Sciatic nerve (tissue), 2 donors: Measurements from ENCODE around the gene OR2V2. TPM values are rescaled to one million over a fixed set of nuclear protein-coding genes. Genes with fewer than 3 reads are reported as not detected.
"Not testable (repeated sequence)": the region's sequence is repeated elsewhere in the genome, so short reads cannot be mapped to it uniquely, and the experiment has no call there.

Experiments
- ATAC-seq: fragments of 200-7000 bp; cut with Tn5 transposase; one replicate; pipeline ENCODE4 v1.9.1; 2020; ENCODE audit warnings: mild to moderate bottlenecking, moderate library complexity
- DNase-seq: peaks from one replicate; pipeline ENCODE4 v3.0.0-alpha.2; 2020; ENCODE audit warnings: low spot score
- intact Hi-C: fragments of 100-400 bp; cut with DNase I; formaldehyde crosslinking; loops from one replicate; pipeline ENCODE4 v1.14.2; 2022
- total RNA-seq: library from RNA; stranded (reverse); fragmentation: NEBNext Ultra II Directional; extraction: Animal tissue kit (Norgen Biotek cat#: 25700); gene quantifications from one replicate; pipeline ENCODE4 v1.2.1, GENCODE V29; 2021
- donor health status: DM: no; HTN: no; CAD: no.
- donor health status: DM: no; HTN: no; CAD: no.

Gene OR2V2
- total RNA-seq, 1 donor from 2014 or later: not detected

DNA sequence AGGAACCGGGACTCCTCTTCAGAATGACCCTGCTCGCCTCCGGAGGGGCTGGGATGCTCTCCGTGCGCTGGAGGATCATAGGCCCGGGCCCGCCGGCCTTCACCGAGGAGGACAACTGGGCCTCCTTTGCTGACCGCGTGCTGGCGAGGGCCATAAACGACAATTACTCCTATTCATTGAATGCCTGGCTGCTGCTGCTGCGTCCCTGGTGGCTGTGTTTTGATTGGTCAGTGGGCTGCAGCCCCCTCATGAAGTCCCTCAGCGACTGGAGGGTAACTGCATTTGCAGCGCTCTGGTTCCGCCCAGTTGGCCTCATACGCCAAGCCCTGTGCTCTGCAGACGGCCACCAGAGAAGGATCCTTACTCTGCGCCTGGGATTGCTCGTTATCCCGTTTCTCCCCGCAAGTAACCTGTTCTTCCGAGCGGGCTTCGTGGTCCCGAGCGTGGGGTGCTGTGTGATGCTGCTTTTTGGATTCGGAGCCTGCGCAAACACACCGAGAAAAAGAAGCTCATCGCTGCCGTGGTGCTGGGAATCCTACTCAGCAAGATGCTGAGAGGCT, 33.0 kb upstream of the OR2V2 start:
- DNase-seq (no peak), ATAC-seq (no peak)
- intact Hi-C loops: no loop called here

DNA sequence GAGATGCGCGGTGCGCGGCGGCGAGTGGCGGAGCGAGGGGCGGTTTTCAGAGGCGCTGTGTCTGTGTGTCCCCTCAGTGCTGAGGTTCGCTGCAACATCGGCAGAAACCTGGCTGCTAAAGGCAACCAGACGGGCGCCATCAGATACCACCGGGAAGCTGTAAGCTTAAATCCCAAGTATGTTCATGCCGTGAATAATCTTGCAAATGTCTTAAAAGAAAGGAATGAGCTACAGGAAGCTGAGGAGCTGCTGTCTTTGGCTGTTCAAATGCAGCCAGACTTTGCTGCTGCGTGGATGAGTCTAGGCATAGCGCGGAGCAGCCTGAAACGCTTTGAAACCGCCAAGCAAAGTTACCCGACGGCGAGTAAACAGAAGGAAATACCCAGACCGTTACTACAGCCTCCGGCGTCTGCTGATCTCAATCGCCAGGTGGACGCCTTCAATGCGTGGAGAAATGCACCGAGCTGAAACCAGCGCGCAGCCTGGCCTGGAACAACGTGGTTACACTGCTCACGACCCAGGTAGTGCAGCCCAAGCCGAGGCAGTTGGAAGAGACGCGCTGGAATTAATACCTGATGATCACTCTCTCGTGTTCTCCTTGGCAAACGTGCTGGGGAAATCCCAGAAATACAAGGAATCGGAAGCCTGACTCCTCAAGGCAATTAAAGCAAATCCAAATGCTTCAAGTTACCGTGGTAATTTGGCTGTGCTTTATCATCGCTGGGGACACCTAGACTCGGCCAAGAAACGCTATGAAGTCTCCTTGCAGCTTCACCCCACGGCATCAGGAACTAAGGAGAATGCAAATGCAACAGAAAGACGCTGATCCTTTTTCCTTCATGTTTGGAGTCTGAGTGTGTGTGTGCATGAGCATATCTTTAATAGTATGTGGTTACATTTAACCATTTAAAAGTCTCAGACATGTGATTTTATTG, 32.3 kb upstream of the OR2V2 start:
- ATAC-seq: no peak
- intact Hi-C loops: no loop called here

DNA sequence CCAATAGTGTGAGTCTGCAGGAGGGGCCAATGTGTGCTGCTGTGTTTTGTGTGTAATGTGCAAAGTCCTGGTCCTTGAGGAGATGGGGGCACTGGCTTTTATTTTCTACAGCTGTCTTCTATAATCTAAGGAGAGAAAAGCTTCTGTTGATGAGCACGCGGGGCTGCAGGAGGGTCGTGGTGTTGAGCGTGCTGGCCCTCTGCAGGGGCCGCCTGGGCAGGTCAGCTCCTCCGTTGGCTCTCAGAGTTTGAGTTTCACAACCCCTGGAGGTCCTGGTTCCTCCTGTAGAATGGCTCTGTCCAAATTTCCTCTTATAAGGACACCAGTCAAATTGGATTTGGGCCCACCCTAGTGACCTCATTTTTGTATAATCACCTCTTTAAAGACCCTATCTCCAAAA, 29.0 kb upstream of the OR2V2 start:
- intact Hi-C loops: no loop called here
- ATAC-seq: no peak
- no peak for DNase-seq

More for the DNA sequence above, 32.3 kb upstream of the OR2V2 start:
- DNase-seq: no peak

DNA sequence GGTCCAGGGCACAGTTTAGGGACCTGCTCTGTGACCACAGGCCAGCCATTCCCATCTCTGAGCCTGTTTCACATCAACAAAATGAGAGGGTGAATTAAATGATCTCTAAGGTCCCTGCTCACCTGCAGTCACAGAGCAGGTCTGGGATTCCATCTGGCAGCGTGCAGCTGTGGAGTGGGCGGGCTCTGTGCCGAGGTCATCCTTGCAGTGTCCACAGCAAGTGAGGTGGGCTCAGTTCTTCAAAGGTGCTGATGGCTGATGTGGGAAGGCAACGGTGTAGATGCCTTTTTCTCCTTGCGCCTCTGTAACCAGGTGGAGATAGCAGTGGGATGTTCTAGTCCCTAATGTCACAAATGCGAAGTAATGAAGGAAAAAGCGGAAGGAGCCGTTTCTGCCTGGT, 28.3 kb upstream of the OR2V2 start:
- intact Hi-C loops: no loop called here
- DNase-seq (no peak), ATAC-seq (no peak)

DNA sequence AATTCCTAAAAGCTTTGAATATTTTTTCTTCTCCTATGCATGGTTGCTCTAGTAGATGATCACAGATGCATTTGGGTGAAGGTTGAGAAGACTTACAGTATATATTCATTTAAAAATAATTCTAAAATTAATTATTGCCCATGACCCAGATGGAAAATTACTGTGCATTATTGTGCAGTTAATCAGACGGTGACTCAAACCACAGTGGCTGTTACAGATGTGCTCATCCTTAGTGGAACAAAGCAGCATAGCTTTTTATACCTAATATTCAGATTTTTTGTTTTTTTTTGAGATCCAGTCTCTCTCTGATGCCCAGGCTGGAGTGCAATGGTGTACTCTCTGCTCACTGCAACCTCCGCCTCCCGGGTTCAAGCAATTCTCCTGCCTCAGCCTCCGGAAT, 27.1 kb upstream of the OR2V2 start:
- intact Hi-C loops: no loop called here

DNA sequence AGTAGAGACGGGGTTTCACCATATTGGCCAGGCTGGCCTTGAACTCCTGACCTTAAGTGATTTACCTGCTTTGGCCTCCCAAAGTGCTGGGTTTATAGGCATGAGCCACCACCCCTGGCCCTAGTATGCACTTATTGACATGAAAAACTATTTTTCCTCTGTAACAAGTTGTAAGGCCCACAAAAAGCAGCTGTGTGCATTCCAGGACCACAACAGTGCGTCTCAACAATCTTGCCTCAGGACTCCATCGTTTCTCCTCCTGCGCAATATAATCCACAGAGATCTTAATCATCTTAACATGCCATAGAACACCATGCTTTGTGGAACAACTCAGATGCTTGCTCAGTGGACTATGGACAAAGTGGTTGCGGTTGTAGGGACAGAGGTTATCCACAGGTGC, 26.6 kb upstream of the OR2V2 start:
- DNase-seq (no peak), ATAC-seq (no peak)
- intact Hi-C loops: no loop called here

More for the DNA sequence above, 27.1 kb upstream of the OR2V2 start:
- DNase-seq (no peak), ATAC-seq (no peak)

DNA sequence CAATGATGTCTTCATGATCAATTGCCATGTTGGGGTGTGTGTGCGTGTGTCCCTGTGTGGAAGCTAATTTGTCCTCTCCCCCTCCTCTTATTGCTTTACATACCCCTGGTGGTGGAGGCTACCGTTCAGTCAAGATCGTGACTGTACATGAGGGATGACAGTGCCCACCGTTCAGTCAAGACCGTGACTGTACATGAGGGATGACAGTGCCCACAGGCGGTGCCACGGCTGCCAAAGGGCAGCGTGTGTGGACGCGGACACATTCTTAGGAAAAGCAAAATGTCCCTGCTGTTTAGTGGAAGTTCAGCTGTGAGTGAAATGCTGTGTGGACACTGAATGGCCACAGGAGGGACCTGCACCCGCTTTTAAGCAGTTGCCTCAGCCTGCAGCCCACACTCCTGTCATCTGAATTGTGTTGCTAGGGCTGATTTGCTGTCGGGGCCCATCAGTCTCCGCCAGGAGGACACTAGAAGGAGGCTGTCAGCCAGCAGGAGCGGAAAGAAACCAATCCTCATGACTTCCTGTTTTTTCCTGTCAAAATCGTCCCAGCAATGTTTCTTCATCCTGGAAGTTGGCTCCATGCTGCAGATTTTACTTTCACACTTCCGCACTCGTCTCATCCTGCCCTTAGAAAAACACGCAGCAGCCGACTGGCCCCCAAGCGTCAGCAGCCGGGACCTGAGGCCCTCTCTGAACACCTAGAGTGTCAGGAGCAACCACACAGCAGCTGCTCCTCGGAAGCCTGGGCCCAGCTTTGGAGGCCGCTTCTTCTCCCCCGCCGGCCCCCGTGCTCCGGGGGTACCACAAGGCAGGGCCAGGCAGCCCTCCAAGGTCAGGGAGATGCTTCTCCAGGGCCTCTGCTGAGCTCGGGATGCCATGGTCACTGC, 25.5 kb upstream of the OR2V2 start:
- ATAC-seq (no peak), DNase-seq (no peak)
- intact Hi-C loops: no loop called here

DNA sequence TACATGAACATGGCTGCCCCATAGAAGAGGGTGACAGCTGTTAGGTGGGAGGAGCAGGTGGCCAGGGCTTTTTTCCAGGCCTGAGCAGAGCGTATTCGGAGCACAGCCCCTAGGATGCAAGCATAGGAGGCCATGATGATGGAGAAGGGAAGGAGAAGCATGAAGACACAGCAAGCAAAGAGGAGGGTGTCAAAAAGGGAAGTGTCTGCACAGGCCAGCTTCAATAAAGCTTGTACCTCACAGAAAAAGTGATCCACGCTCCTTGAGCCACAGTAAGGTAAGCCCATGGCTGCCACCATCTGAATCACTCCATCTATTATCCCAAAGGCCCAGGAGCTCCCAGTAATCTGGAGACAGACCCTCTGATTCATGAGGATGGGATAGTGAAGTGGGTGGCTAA, 22.9 kb upstream of the OR2V2 start:
- DNase-seq (no peak), ATAC-seq (no peak)
- intact Hi-C loops: no loop called here

DNA sequence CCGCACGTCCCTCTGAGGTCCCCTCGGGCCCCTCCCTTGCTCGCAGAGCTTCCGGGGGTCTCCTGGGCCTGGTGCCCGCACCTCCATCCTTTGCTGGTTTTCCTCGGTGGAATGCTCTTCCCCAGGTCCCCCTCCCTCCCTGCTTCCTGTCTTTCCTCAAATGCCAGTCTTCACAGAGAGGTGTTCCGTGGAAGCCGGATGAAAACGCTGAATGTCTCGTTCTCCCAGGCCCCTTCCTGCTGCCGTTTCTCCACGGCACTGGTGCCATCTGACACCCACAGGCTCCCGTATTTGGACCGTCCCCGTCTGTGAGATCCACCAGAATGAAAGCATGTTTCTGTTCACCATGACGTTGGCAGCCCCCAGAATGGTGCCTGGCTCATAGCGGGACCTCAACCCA, 20.5 kb upstream of the OR2V2 start:
- DNase-seq: no peak
- ATAC-seq: no peak
- intact Hi-C loops: no loop called here

DNA sequence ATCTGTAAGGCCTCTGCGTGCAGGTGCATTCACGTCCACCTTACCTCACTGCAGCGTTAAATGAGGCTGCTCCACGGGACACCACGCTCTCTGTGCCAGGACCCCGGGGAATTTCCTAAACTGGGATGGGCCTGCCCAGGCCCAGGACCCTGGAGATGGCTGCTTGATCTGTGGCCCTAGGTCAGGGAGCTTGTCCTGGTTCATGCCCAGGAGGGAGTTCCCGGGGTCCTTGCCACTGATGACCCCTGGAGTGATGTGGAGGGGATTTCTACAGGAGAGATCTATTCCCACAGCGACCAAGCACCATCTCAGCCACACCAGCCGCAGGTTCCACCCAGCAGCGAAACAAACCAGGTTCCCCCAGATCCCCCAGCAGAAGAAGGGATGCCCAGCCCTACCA, 19.9 kb upstream of the OR2V2 start:
- ATAC-seq: no peak
- intact Hi-C loops: no loop called here
- no peak for DNase-seq

DNA sequence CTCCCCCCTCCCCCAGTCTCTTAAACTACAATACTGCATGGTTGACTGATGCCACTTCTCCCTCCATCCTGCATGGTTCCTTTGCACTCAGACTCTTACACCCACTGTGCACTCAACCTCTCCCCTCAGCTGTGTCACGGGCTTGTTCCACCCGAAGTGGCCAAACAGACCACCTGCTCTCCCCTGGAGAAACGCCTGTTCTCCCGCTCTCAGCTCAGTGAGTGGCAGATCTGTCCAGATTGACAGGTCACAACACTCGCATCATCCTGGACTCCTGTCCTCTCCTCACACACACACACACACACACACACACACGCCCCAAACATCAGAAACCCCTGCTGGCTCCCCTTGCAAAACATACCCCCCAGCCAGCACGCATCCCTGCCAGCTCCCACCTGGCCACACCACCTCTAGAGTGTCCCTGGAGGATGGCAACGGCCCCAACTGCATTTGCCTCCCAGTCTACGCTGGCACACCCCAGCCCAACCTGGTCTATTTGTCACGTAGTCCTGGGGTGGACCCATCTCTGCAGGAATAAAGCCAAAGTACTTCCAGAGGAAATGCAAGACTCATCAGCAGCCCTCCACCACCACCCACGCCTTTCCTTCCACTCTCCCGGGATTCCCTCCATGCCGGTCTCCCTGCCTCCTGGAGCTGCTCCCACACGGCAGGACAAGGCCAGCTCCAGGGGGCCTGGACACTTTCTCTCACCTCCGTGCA, 19.3 kb upstream of the OR2V2 start:
- ATAC-seq (no peak), DNase-seq (no peak)
- intact Hi-C loops: no loop called here

DNA sequence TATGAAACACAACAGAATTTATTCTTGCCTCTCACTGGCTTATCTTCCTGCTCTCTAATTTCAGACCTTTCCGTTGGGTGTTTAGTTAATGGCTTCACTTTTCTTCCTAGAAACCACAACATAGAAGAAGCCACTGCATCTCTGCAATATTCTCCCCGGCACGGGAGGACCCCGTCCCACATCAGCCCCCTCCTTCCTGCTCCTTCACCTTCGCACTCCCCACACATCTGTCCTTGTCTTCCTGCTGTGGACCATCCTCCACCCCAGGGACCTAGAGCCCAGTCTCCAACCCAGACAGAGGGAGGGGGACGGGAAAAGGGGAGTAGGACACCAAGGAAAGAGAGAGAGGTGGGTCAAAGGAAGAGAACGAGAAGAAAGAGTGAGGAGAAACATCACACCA, 17.8 kb upstream of the OR2V2 start:
- intact Hi-C loops: no loop called here
- DNase-seq: no peak
- ATAC-seq: no peak

DNA sequence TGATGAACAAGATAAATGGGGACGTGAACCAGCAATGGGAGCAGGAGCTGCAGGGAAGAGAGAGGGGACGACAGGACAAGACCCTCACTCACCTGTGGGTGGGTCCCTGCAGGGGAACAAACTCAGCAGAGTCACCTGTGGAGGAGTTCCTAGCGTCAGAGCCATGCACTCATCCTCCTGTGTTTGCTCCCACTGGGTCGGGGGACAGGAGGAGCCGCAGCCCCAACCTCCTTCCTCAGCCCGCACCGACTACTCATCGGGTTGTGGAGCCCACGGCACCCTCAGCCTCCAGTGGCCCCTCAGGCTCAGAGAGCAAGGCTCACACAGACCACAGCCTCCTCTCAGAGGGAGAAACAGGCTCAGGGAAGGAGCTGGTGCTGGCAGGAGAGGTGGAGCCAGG, 17.3 kb upstream of the OR2V2 start:
- DNase-seq, ATAC-seq, intact Hi-C loops: not testable (repeated sequence)

DNA sequence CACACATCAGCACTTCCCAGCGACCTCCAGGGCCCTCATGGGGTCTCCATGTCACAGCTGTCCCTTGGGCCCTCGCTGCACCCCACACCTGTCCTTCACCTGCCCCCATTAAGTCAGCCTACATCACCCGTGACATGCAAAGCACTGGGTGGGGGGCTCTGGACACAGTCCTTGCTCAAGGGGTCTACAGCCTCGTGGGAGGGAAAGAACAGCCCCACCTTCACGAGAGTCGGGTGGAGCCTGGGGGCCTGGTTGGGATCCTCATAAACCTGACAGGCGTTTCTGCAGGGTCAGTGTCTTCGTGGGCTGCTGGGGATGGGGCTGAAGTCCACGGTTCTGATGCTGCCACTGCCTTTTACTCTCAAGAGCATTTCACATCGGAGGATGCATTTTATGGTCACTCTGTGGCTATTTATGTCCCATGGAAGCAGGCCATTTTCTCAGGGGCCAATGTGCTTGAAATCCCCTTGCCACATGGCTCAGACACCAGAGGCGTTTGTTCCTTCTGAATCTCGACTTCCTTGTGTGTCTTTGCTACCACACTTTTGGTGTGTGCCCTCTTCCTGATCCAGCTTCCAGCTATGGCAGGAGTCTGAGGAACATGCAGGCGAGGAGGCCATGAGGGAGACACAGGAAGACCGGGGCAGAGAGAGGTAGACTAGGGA, 16.4 kb upstream of the OR2V2 start, which contains the start of gene OR2V1:
Gene OR2V1, minus strand, starts transcription at position 338 of the 665 bp plus-strand sequence. CDS start 5,865 bp downstream, outside the sequence.
- intact Hi-C loops: no loop called here
- DNase-seq (no peak), ATAC-seq (no peak)

DNA sequence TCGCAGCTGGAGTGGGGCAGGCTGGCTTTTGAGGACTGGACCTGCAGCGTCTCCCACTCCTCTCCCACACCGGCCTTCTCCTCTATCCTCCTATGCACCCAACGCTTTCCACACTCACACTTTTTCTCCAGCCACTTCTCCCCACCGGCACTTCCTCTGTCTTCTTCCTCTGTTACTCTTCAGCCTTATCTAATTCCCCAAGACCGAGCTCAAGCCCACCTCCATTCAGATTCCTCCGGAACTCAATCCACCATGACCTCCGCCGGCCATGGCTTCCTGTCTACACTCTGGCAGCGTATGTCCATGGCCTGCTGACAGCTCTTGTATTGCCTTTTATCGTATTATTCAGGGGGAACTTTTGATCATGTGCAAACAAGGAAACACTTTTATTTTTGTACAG, 15.9 kb upstream of the OR2V2 start:
- ATAC-seq: no peak
- intact Hi-C loops: no loop called here
- no peak for DNase-seq

DNA sequence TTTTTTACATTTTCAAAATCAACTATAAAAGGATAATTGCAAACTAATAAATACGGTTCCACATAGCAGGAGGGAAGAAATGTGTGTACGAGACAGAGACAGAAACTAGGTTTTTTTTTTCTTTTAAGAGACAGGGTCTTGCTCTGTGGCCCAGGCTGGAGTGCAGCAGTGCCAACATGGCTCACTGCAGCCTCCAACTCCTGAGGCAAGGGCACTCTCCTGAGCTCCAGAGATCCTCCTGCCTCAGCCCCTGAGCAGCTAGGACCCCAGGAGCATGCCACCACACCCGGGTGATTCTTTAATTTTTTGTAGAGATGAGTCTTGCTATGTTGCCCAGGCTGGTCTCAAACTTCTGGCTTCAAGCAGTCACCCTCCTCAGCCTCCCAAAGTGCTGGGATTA, 14.3 kb upstream of the OR2V2 start:
- DNase-seq (no peak), ATAC-seq (no peak)
- intact Hi-C loops: no loop called here

DNA sequence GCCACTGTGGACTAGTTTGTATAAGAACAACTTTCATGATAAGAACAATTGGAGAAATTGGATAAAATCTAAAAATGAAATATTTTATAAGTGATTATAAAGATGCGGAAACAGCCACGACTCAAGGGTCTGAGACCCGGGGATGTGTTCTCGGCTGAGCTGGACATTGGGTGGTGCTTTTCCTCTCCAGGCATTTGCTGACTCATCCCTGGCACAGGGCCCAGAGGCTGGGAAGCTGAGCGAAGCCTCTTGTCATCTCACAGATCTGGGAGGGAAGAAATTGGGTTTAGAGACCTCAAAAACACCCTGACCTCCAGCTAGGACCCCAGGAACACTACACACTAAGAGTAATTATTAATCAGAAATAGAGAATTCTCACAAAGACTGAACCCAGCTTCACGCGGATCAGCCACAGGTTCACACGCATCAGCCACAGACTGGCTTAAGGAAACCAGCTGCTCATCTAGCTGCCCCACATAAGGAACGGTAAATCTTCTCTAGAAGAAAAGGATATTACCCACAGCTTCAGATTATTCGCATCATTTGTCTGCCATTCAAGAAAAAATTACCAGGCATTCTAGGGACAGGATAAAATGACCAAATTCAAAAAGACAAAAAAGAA, 13.7 kb upstream of the OR2V2 start:
- no peak for ATAC-seq
- DNase-seq: peak; percentile 80
- intact Hi-C loops: no loop called here

DNA sequence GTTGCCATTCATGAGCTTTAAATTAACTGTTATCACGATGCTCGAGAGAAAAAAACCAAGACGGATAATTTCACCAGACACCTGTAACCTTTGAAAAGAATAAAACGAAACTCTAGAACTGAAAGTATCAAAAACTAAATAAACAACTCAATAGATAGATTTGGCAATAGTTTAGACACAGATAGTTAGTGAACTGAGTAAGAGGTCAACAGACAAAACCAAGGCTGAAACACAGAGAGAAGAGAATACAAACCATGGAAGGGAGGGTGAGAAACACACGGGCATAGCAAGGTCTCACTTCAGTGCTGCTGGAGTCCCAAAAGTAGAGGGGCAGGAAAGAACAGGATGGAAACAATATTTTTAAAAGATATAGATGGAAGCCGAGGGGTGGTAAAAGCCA, 13.1 kb upstream of the OR2V2 start:
- DNase-seq (no peak), ATAC-seq (no peak)
- intact Hi-C loops: no loop called here
